GM23338 (cell line): ENCODE data around the gene TRIML1. TPM values are rescaled to one million over a fixed set of nuclear protein-coding genes. Genes with fewer than 3 reads are reported as not detected.

Experiments used
- CREB1 ChIP-seq: fragments of 250-450 bp; sonication (Bioruptor Pico); IDR thresholded peaks from 2 replicates; pipeline ENCODE4 v1.5.0; 2020; ENCODE audit warnings: low read depth, mild to moderate bottlenecking, moderate library complexity
- CTCF ChIP-seq, 2 experiments: fragments of 200-600 bp in 1 of 2; sonication (generic) in 1 of 2; conservative IDR thresholded peaks; 2 replicates each; pipeline versions ENCODE4 v1.5.1 to v1.6.1; 2016 to 2017; ENCODE audit warnings: antibody characterized with exemption in 2 of 2, low read depth in 2 of 2, mild to moderate bottlenecking in 2 of 2, moderate library complexity in 1 of 2
- ETS1 ChIP-seq: IDR thresholded peaks from 2 replicates; pipeline ENCODE4 v1.6.1; 2016; ENCODE audit warnings: antibody characterized with exemption
- JUNB ChIP-seq: IDR thresholded peaks from one replicate; pipeline ENCODE4 v1.6.1; 2016; ENCODE audit warnings: antibody characterized with exemption; ENCODE audit not compliant: unreplicated experiment
- REST ChIP-seq: IDR thresholded peaks from one replicate; pipeline ENCODE4 v1.6.1; 2018; ENCODE audit warnings: antibody characterized with exemption; ENCODE audit not compliant: unreplicated experiment
- STAT1 ChIP-seq: IDR thresholded peaks from one replicate; pipeline ENCODE4 v1.6.1; 2016; ENCODE audit warnings: antibody characterized with exemption; ENCODE audit not compliant: unreplicated experiment
- ZNF462 ChIP-seq: fragments of 250-450 bp; sonication (Bioruptor Pico); IDR thresholded peaks from 2 replicates; pipeline ENCODE4 v1.5.0; 2020; ENCODE audit warnings: mild to moderate bottlenecking, moderate library complexity
- polyA plus RNA-seq: library from polyadenylated mRNA; unstranded; fragments of >200 nt; fragmentation: Nextera tagmentation; extraction: Ambion mirVana; gene quantifications from 2 replicates; pipeline ENCODE4 v1.2.1, GENCODE V29; 2016
- total RNA-seq: library from RNA; depleted of rRNA; stranded (reverse); fragments of >200 nt; shearing (Covaris generic); gene quantifications from 2 replicates; pipeline ENCODE4 v1.2.3, GENCODE V29; 2014

TRIML1 gene
- total and polyA plus RNA-seq, 2 experiments from 2014 or later, result not detected

GRCh38 chr4:188147776-188148175, 8.5 kb downstream of the TRIML1 start (continued):
- TF ChIP-seq ZNF462 (CRISPR knock-in tag) (no peak), STAT1 (no peak), REST (no peak), CREB1 (CRISPR knock-in tag) (no peak), CTCF (conservative IDR thresholded peaks at IDR 0.05; ENCODE audit: low read depth in 2 of 2) (no peak), ETS1 (no peak), JUNB (no peak)
